Common myeloid progenitor, CD34-positive (primary cell): ENCODE measurements around the gene PPP2R5C.

ENCODE experiments used
- CTCF ChIA-PET: fragments of 350-600 bp; sonication (Branson Sonifier 250); formaldehyde crosslinking; loops from one replicate; lab custom pipeline; 2021; ENCODE audit warnings: antibody characterized with exemption; lab: Charles Lee
- POLR2A ChIA-PET: fragments of 350-600 bp; sonication (Branson Sonifier 250); formaldehyde crosslinking; loops from one replicate; lab custom pipeline; 2021; ENCODE audit warnings: antibody characterized with exemption; lab: Charles Lee
- DNase-seq, 3 donors: peaks; one replicate each; pipeline versions ENCODE4 v3.0.0 to v3.0.0-alpha.2; 2013
- H3K27ac ChIP-seq, 2 experiments: 1 replicate in 1 of 2; 2 replicates in 1 of 2; pipeline ENCODE4 v1.7.0; 2013; ENCODE audit warnings: inconsistent platforms in 2 of 2, low read length in 2 of 2, mild to moderate bottlenecking in 2 of 2, low read depth in 1 of 2, moderate library complexity in 1 of 2; ENCODE audit not compliant: severe bottlenecking in 2 of 2, insufficient read depth in 1 of 2, poor library complexity in 1 of 2
- H3K27me3 ChIP-seq, 5 experiments: replicated peaks in 2 of 5; 1 replicate in 3 of 5; 2 replicates in 2 of 5; pipeline versions ENCODE4 v1.6.1 to v1.7.0; 2013; ENCODE audit warnings: low read length in 4 of 5, mild to moderate bottlenecking in 2 of 5, moderate library complexity in 2 of 5, inconsistent platforms in 1 of 5; ENCODE audit not compliant: insufficient read depth in 5 of 5, control insufficient read depth in 4 of 5
- H3K36me3 ChIP-seq, 4 experiments: 1 replicate in 2 of 4; 2 replicates in 2 of 4; pipeline versions ENCODE4 v1.6.1 to v1.7.0; 2013; ENCODE audit warnings: low read length in 3 of 4, control low read depth in 1 of 4, mild to moderate bottlenecking in 1 of 4; ENCODE audit not compliant: control insufficient read depth in 4 of 4, insufficient read depth in 4 of 4
- H3K4me1 ChIP-seq, 4 experiments: 1 replicate in 3 of 4; 2 replicates in 1 of 4; pipeline versions ENCODE4 v1.6.1 to v1.7.1; 2013; ENCODE audit warnings: low read length in 3 of 4, mild to moderate bottlenecking in 3 of 4, control low read depth in 1 of 4, inconsistent platforms in 1 of 4, moderate library complexity in 1 of 4; ENCODE audit not compliant: control insufficient read depth in 4 of 4, insufficient read depth in 4 of 4; ENCODE audit errors: control extremely low read depth in 1 of 4
- H3K4me3 ChIP-seq, 7 experiments: 1 replicate in 4 of 7; 2 replicates in 3 of 7; pipeline versions ENCODE4 v1.5.1 to v1.7.0; 2013; ENCODE audit warnings: mild to moderate bottlenecking in 7 of 7, low read length in 6 of 7, moderate library complexity in 6 of 7, inconsistent platforms in 2 of 7, low read depth in 2 of 7, control low read depth in 1 of 7; ENCODE audit not compliant: insufficient read depth in 4 of 7, control insufficient read depth in 1 of 7; ENCODE audit errors: extremely low read depth in 1 of 7
- H3K9me3 ChIP-seq, 5 experiments: 1 replicate in 4 of 5; 2 replicates in 1 of 5; pipeline versions ENCODE4 v1.6.1 to v1.7.1; 2013; ENCODE audit warnings: low read length in 4 of 5, mild to moderate bottlenecking in 2 of 5, inconsistent platforms in 1 of 5, low read depth in 1 of 5, moderate library complexity in 1 of 5; ENCODE audit not compliant: control insufficient read depth in 4 of 5, insufficient read depth in 2 of 5; ENCODE audit errors: control extremely low read depth in 1 of 5
- WGBS: methylation state at CpG from one replicate; pipeline ENCODE4 v1.1.5; 2013; ENCODE audit not compliant: insufficient coverage; 5-methylcytosine and 5-hydroxymethylcytosine counted together

PPP2R5C gene

DNA sequence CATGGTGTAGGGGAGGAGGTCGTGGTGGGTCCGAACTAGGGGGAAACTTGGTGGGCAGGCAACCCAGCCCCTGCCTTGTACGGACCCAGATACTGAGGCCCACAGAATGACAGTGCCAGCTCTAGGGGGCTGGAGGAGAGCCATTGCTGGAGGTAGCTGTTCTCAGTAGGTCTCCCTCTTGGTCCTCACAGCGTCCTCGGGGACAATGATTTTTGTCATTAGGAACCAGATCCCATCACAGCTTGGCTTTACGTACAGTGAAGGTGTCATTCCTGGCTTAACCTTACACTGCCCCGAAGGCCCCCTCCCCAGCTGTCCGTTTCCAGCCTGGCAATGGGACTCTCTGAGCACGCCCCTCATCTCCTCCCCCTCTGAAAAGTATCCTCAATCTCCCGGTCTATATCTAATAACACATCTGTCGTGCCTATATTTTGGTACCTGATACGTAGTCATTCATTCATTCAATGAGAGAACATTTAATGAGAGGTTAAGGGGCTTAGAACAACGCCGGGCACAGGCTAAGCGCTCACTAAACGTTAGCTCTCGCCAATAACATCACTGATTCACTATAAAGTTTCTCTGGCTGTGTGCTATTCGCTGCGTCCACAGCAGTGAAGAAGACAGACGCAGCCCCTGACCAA, 202.3 kb downstream of the PPP2R5C start:
- POLR2A ChIA-PET, result no interaction called here
- CTCF ChIA-PET, result interaction anchor here (0.8 to 1.4 kb wide), 5 partner anchors 9 to 196 kb away, joined by 3 to 4 read pairs (median 3); no protein-coding TSS in a partner anchor
- H3K36me3 ChIP-seq, result peaks cover 0 to 6% (median 2%) of the 10 kb centered on the region in 4 experiments
- no peak for DNase-seq
- H3K4me3 ChIP-seq, result peak overlapping the region in 5 of 7 experiments; percentile 12 to 100 (median 91)
- H3K27ac ChIP-seq, result no peak overlapping the region
- no peaks in the 10 kb centered on the region for H3K27me3 ChIP-seq
- no peaks in the 10 kb centered on the region for H3K9me3 ChIP-seq
- peaks cover 11 to 24% (median 18%) of the 10 kb centered on the region in 4 experiments for H3K4me1 ChIP-seq
- WGBS, result 72% methylated on average over 19 of the region's 20 CpGs

DNA sequence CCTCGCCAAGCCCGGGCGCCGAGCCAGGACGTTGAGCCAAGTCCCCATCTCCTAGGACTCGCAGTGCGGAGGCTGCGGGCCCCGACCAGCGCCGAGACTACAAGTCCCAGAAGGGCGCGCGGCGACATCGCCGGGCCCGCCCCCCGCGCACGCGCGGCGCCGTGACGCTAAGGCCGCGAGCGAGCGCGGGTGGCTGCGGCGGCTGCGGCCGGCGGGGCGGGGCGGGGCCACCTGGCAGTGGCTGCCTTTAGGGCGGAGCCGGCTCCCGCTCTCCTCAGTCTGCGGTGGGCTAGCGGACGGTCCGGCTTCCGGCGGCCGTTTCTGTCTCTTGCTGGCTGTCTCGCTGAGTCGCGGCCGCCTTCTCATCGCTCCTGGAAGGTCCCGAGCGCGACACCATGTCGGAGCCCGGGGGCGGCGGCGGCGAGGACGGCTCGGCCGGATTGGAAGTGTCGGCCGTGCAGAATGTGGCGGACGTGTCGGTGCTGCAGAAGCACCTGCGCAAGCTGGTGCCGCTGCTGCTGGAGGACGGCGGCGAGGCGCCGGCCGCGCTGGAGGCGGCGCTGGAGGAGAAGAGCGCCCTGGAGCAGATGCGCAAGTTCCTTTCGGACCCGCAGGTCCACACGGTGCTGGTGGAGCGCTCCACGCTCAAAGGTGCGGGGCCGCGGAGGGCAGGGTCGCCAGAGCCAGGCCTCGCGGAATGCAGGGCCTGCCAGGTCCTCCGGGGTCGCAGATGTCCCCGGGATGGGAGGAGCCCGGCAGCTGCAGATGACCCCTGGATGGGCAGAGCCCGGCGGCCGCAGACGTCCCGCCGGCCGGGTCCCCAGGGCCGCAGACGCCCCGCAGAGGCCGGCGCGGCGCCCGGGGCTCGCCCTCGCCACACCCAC, 203.0 kb downstream of the PPP2R5C start, which contains the start of gene DYNC1H1:
TSS of gene DYNC1H1 (plus strand) at position 277 of the 884 bp plus-strand sequence. CDS start at position 396, 119 bp downstream.
- Histone ChIP-seq H3K9me3 (no peaks in the 10 kb centered on the region), H3K27ac (peak within 1 kb of the TSS; percentile 79 to 84), H3K4me1 (peaks cover 11 to 24% (median 18%) of the 10 kb centered on the region in 4 experiments), H3K27me3 (no peaks in the 10 kb centered on the region), H3K36me3 (peaks cover 0 to 10% (median 5%) of the 10 kb centered on the region in 4 experiments), H3K4me3 (peak within 1 kb of the TSS; percentile 91 to 100 (median 98))
- peak; percentile 84 to 92 (median 90) for DNase-seq
- under 1% methylated on average over 103 of the region's 115 CpGs for WGBS
- POLR2A ChIA-PET, result interaction anchor here (1.4 kb wide), 1 partner anchor 13 kb away, joined by 3 read pairs; no protein-coding TSS in a partner anchor
- CTCF ChIA-PET, result interaction anchor here (0.8 to 1.7 kb wide), 5 partner anchors 8 to 197 kb away, joined by 3 to 5 read pairs (median 3); no protein-coding TSS in a partner anchor

DNA sequence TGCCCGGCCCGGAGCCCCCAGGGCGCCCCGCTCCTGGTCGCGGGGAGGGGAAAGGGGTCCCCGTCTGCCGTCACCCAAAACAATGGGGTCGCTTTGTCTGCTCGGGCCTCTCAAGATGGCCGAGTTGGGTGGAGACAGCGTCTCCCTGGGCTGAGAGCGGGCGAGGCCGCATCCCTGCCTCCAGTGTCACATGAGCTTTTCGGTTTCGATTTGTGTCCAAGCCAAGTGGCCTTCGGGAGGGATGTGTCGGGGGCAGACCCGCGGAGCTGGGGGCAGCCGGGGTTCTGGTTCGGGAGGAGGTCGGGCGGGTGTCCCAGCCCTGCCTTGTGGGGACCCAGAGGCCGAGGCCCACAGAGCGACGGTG, 203.7 kb downstream of the PPP2R5C start:
- 0% methylated on average over 27 of the region's 28 CpGs for WGBS
- H3K27ac ChIP-seq, result peak overlapping the region; percentile 79 to 84
- ChIA-PET CTCF (interaction anchor here (1.7 kb wide), 1 partner anchor 16 kb away, joined by 5 read pairs; no protein-coding TSS in a partner anchor), POLR2A (interaction anchor here (0.6 to 1.4 kb wide), 2 partner anchors 13 to 1818 kb away, joined by 3 read pairs; no protein-coding TSS in a partner anchor)
- peaks cover 0 to 12% (median 8%) of the 10 kb centered on the region in 4 experiments for H3K36me3 ChIP-seq
- peak; percentile 71 to 88 (median 86) for DNase-seq
- no peaks in the 10 kb centered on the region for H3K27me3 ChIP-seq
- H3K4me3 ChIP-seq, result peak overlapping the region; percentile 91 to 100 (median 98)
- no peaks in the 10 kb centered on the region for H3K9me3 ChIP-seq
- H3K4me1 ChIP-seq, result peaks cover 11 to 24% (median 18%) of the 10 kb centered on the region in 4 experiments

DNA sequence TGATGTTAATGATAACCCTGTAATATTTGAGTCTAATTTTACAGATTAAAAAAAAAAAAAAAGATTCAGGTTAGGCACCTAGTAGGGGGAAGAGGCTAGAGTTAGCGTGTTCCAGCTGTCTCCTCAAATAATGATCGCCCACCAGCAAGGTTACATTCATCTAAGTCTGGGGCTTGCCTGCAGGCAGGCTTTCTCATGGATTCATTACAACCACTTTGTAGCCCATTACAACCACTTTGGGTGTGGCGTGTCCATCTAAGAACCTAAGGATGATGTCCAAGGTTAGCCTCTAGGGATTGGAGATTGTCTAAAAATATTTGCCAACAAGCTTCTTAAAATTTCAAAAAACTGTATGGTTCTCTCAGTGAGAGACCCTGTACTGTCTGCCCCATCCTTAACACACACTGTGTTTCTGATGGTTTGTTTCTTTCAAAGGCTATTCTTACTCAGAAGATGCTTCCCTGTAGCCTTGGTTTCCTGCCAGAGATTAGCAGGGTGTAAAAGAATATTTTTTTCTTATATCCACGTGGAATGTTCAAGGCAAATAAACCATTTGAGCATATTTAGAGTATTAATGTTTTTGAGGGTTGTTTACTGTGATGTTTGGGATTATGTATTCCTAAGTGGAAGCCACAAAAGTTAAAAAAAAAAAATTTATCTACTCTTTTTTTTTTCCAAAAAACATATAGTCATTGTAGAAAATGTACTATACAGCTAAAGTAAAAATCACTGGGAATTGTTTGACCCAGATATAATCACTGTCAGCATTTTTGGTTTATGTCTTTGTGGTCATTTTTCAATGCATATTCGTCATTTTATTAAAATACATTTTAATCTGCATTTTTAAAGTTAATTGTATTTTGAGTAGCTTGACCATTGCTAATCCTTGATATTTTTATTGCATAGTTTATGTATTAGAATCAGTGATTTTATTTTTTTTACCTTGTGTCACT, 204.5 kb downstream of the PPP2R5C start:
- peaks cover 11 to 24% (median 18%) of the 10 kb centered on the region in 4 experiments for H3K4me1 ChIP-seq
- DNase-seq, result no peak
- H3K27me3 ChIP-seq, result no peaks in the 10 kb centered on the region
- no peaks in the 10 kb centered on the region for H3K9me3 ChIP-seq
- H3K4me3 ChIP-seq, result peak overlapping the region; percentile 91 to 100 (median 98)
- WGBS, result 71% methylated on average over 1 of the region's 5 CpGs
- CTCF ChIA-PET, result interaction anchor here (1.7 kb wide), 1 partner anchor 17 kb away, joined by 5 read pairs; no protein-coding TSS in a partner anchor
- POLR2A ChIA-PET, result interaction anchor here (0.6 to 1.4 kb wide), 2 partner anchors 12 to 1819 kb away, joined by 3 read pairs; no protein-coding TSS in a partner anchor
- peak overlapping the region; percentile 79 to 84 for H3K27ac ChIP-seq
- H3K36me3 ChIP-seq, result peaks cover 0 to 16% (median 8%) of the 10 kb centered on the region in 4 experiments

DNA sequence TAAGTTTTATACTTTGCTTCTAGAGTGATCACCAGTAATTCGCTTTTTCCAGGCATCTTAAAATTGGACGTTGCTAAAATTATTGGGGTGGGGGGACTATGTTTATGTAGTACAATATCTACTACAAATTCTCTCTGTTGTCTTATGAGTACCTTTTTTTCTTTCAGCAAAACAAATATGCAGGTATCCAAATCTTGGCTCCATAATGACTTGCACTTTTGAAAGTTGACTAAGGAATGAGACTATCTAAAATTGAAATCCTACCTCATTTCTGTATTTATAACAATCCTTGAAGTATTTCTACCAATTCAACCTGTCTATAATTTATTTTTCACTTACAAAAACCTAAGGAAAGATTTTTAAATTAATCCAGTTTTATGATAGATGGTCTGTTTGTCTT, 205.2 kb downstream of the PPP2R5C start:
- DNase-seq, result peak in 2 of 3 donors; percentile 39 to 57
- Histone ChIP-seq H3K27me3 (no peaks in the 10 kb centered on the region), H3K36me3 (peaks cover 0 to 16% (median 8%) of the 10 kb centered on the region in 4 experiments), H3K27ac (peak overlapping the region in 1 of 2 experiments; percentile 84), H3K4me1 (peaks cover 11 to 24% (median 18%) of the 10 kb centered on the region in 4 experiments), H3K4me3 (peak overlapping the region in 2 of 7 experiments; percentile 23 to 99), H3K9me3 (no peaks in the 10 kb centered on the region)
- no CpG with 5 or more reads among the region's 2 CpGs for WGBS
- POLR2A ChIA-PET, result no interaction called here
- CTCF ChIA-PET, result interaction anchor here (1.0 to 1.5 kb wide), 3 partner anchors 11 to 259 kb away, joined by 3 to 5 read pairs (median 5); no protein-coding TSS in a partner anchor

DNA sequence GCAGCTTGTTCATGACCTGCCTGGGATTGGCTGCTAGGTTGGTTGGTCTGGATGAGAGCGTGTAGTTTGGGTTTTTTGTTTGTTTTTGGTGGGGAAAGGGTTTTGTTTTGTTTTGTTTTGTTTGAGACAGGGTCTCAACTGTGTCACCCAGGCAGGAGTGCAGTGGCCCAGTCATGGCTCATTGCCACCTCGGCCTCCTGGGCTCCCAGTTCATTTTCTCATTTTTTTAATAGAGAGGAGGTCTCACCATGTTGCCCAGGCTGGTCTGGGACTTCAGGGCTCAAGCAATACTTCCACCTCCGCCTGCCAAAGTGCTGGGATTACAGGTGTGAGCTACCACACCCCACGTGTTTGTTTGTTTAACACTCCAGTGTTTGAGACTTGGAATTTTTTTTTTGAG, 206.7 kb downstream of the PPP2R5C start:
- ChIA-PET CTCF (interaction anchor here (1.1 to 1.8 kb wide), 5 partner anchors 9 to 260 kb away, joined by 3 to 9 read pairs (median 5); no protein-coding TSS in a partner anchor), POLR2A (no interaction called here)
- no peaks in the 10 kb centered on the region for H3K9me3 ChIP-seq
- peaks cover 11 to 29% (median 21%) of the 10 kb centered on the region in 4 experiments for H3K4me1 ChIP-seq
- no peak for DNase-seq
- H3K27ac ChIP-seq, result no peak overlapping the region
- H3K27me3 ChIP-seq, result no peaks in the 10 kb centered on the region
- WGBS, result 100% methylated on average over 4 of the region's 4 CpGs
- peaks cover 0 to 16% (median 8%) of the 10 kb centered on the region in 4 experiments for H3K36me3 ChIP-seq
- H3K4me3 ChIP-seq, result no peak overlapping the region
